ENCODE measurements around the gene ARHGAP8. TPM values are rescaled to one million over a fixed set of nuclear protein-coding genes. Genes with fewer than 3 reads are reported as not detected.

Gene ARHGAP8
- 8.9 TPM for total RNA-seq

DNA sequence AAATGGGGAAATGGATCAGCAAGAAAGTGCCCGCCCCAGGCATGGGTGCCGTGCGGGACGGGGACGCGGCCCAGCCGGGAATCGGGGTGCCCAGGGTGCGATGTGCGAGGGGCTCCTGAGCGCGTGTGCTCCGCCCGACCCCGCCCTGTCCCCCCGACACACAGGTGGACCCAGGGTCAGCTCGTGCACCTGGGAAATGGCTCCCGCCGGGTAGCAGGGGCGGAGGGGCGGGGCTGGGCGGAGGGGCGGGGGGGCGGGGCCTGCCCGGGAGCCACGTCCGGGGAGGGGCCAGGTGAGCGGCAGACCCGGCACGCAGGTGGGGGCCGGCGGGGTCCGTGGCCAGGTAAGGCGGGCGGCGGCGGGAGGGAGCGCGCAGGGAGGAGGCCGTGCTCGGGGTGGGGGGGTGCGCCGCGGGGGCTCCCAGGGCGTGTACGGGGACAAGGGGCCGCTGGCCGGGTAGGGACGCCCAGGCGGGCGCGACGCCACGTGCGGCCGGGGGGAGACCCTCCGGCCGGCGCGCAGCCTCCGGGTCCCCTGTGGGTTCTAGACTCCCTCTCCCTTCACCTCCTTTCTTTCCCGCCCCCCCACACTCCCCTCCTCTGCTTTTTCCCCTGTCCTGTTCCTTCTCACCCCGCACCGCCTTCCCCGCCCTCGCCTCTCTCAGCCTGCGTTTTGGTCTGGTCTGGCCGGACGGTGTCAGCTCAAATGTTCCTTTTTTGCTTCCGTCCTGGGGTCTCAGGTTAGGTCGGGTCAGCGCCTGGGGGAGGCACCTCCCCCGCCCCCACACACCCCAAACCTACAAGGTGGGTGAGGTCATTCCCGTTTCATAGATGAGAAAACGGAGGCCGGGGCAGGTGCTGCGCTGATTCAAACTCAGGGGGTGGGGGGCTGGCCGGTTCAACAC lies at the start of gene ARHGAP8:
ARHGAP8 (plus strand) TSS at position 291 of the 904 bp plus-strand sequence. CDS start 33,953 bp downstream, outside the sequence.
- ATAC-seq: peak; percentile 51

DNA sequence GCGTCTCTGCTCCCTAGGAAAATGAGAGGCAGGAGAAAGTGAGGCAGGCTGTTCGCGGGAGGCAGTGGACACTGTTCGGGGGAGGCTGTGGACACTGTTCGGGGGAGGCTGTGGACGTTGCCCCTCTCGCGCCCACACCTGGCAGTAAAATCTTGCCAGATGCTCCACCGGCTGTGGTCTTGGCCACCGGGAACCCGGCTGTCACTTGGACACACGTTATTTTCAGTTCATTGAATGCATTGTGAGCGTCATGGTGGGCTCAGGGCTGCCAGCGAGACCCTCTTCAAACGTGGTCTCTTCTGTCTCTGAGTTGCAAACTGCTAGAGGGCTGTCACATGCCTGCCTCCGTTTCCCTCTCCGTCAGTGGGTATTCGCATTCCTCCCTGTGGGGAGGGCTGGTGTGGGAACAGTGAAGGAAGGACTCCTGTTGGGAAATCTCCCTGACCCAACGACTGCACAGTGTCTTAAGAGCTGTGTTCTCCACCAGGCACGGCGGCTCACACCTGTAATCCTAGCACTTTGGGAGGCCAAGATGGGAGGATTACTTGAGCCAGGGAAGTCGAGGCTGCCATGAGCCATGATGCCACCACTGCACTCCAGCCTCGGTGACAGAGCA lies 49.0 kb upstream of the ARHGAP8 start:
- no peak for ATAC-seq

DNA sequence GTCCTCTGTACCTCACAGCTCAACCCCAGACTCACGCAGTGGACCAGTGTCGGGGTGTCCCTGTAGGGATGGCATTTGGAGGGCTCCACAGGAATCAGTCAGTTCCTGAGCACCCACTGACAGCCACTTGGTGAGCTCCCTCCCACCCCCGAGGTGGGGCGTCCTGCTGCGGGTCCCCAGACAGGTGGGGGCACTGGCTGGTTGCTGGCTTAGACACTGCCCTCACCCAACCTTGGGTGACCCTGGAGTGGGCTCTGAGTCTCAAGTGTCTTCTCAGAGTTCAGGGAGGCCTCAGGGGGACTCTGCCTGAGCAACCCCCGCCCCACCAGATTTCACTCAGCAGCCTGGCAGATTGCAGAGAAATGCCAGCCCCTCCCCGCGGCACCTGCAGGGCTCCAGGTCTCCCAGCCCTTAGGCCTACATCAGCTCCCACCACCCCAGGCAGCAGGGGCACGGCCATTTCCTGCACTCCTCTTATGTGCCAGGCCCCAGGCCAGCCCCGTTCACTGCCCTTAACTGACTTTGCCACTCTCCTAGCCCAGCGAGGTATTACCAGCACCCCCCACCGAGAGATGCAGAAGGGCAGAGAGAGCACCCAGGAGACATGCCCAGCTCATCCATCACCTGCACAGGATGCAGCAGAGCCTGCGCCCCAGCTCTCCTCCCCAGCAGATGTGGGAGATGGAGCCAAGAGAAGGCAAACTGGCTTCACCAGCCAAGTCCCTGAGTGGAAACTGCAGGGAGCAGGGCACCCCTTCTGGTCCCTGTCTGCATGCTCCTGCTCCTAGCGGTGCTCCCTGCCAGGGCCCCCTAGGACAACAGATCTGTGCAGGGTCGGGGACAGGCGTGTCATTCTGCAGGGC lies 48.0 kb upstream of the ARHGAP8 start:
- ATAC-seq: no peak

DNA sequence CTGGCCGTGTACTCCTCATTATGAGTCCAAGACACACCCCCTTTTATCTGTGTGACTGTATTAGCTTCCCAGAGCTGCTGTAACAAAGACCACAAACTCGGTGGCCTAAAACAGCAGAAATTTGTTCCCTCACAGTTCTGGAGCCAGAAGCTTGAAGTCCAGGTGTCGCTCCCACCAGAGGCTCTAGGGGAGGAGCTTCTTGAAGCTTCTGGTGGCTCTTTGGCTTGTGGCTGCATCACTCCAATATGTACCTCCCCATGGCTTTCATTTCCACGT lies 47.4 kb upstream of the ARHGAP8 start:
- no peak for ATAC-seq

DNA sequence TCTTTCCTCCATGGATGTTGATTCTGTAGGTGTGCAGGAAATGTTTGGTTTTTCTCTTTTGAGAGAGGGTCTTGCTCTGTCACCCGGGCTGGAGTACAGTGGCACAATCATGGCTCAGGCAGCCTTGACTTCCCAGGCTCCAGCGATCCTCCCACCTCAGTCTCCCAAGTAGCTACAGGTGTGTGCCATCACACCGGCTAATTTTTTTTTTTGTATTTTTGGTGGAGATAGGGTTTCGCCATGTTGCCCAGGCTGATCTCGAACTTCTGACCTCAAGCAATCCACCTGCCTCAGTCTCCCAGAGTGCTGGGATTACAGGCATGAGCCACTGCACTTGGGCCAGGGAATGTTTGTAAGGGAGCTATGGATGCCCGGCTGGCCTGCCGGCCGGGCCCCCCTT lies 45.9 kb upstream of the ARHGAP8 start:
- no peak for ATAC-seq

DNA sequence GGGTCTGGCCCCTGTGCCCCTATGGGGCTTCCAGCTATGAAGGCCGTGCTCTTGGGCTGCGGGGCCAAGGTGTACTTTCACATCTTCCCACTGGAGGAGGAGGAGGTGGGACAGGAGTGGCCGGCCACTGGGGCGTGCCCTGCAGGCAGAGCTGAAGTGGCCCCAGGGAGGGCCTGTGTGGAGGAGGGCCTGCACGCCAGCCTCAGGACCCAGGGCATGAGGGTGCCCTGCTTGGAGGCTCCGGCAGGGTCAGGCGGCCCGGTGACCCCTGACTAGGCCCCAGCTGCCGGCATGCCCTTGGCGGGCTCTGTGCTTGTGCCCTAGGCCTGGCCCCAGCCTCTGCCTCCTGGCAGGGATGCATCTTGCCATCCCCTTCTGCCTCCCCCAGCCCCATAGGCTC lies 45.2 kb upstream of the ARHGAP8 start:
- ATAC-seq: no peak

DNA sequence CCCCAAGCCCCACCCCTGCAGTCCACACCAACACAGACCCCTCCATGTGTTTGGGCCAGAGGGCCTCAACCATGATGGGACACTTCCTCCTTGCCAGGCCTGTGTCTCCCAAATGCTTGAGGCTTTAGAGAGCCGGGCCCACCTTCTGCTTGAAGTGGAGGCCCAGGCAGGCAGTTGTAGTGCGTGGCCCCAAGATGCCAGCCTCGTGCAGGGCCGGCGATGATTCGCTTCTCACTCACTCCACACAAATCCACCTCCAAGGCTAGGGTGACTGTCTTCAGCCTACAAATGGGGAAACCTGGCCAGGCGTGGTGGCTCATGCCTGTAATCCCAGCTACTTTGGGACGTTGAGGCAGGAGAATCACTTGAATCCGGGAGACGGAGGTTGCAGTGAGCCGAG lies 44.6 kb upstream of the ARHGAP8 start:
- ATAC-seq: no peak

DNA sequence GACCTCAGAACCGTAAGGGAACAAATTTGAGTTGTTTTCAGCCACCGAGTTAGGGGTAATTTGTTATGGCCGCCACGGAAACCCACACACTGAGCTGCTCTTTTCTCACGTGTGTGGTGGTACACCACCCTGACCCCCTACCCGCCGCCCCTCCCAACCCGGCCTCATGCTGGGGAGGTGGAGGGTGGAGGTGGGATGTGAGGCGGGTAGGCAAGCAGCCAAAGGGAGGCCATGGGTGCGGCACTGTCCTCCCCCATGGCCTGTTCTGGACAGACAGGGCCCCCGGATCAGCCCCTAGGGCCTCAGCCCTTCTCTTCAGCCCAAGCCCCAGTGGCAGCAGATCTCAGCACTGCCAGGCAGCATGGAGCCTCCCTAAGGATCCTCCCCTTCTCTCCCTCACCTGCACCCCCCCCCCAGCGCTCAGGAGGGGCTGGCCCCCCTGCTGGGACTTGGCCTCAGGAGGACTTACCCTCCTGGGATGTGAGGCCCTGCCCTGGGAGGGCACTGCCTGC lies 42.4 kb upstream of the ARHGAP8 start:
- ATAC-seq: no peak

DNA sequence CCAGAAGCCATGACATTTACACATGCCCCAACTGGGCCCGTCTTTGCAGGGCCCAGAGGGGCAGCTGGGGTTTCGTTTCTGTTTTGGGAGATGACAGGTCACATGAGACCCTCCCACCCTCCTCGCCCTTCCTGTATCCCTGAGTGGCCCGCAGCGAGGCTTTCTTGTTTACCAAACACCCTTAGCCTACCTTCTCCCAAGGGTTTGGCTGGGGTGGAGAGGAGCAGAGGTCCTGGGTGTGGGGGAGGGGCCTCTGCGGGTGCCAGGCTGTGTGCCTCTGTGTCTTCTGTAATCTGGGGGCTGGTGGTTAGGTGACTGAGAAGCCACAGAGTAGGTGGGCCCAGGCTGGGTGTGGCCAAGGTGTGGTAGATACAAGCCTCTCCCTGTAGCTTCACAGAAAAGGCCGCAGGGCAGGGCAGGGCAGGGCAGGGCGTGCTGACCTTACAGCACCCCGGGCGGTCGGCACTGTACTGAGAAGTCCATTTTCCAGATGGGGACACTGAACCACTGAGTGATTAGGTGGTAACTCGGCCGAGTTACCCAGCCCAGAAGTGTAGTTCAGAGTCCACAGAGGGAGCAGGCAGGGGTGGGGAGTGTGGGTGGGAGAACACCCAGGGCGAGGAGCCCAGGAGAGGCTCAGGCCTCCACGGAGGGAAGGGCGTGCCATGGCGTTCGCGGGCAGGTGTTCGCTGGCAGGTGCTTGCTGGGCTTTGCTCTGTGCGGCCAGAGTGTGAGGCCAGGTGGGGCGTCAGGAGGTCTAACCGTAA lies 41.7 kb upstream of the ARHGAP8 start:
- ATAC-seq: peak; percentile 75

DNA sequence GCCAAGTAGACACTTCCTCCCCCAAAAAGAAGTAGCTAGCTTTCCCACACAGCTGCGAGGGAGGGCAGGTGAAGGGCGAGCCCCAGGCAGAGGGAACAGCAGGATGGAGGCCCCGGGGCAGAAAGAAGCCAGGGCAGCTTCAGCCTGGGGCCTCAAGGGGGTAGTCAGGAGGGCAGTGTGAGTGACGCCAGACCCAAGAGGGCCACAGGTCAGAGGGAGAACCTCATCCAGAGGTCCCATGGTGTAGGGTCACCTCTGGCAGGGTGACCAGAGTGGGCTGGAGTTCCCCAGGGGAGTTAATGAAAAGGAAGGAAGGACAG lies 41.2 kb upstream of the ARHGAP8 start:
- peak; percentile 3 for ATAC-seq

DNA sequence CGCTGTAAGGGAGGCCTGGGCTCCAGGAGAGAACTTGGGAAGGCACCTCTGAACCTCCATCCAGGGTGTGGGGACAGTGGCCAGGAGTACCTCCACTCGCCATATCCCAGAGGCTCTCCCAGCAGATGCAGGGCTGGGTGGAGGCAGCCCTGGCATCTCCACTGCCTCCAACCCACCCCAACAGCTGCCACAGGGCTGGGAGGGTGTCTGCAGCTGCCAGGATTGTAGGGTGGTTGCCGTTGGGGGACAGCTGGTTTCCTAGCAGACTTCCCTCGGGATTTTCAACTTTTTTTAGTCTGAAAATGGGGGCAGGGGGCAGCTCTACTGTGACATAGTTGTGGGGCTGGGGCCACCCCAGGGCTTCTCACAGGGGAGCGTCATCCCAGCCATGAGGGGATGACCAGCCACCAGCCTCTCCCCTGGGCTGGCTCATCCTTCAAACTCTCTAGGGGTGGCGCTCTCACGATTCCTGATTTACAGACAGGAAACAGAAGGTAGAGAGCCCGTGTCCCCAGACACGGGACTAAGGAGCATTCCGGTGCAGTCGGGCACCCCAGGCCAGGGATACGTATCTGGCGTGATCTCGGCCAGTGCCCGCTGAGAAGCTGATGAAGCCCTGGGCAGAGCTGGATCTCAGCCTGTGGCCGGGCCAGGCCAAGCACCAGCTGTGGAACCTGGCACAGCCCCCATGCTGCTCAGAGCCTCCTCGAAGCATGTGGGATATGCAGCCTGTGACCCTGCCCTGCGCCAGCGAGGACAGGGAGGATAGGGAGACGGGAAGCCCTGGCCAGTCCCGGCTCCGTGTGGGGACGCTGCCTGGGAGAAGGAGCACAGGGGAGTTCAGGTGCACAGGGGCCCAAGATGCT lies 40.5 kb upstream of the ARHGAP8 start:
- no peak for ATAC-seq

DNA sequence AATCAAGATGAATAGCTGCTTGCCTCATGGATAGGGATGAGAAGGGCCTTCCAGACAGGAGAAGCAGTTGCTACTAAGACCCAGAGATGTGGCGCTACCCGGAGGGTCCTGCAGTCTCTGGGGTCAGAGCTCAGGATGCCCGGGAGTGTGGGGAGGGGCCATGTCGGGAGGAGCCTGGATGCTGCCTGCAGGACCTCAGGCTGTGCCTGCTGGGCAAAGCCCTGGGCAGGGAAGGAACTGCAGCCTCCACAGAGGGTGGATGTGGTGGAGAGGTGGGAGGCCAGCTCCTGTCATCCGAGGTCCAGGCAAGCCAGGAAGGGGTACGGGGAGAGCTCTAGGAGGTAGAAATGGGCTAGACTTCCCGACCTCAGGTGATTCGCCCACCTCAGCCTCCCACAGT lies 39.4 kb upstream of the ARHGAP8 start:
- ATAC-seq: no peak

DNA sequence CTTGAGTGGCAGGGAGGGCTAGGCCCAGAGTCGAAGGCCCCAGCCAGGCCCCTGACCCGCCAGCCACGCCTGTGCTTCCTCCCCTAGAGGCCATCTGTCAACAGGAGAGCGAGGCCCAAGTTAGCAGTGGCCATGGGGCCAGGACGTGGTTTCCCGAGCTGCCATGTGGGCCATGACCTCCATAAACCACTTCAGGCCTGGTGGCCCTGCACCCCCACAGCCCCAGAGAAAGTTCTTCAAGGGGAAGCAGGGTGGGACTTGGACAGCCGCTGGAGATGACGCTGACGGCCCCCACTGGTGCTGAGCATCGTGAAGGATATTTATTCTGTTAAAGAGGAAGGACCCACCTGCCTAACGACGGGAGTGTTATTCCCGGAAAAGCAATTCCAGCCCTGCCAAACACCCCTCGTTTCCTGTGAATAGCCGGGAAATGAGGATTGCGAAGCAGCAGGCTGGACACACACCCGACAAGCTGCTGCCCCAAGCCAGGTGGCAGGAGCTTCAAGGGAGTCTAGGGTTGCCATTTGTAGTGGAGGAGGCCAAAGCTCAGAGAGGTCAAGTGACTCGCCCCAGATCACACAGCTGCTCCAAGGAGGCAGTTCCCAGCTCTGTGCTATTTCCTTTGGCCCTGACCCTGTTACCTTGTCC lies 37.5 kb upstream of the ARHGAP8 start:
- ATAC-seq: no peak

DNA sequence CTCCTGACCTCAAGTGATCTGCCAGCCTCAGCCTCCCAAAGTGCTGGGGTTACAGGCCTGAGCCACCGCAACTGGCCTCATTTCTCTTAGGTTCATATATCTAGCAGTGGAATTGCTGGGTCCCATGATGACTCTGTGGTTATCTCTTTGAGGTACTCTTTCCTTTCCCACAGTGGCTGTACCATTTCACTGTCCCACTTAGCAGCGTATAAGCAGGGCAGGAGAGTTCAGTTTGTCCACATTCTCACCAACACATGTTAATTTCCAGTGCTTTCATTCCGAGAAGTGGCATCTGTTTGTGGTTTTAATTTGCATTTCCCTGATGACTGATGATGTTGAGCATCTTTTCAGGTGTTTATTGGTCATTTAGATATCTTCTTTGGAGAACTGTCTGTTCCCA lies 34.0 kb upstream of the ARHGAP8 start:
- no peak for ATAC-seq

DNA sequence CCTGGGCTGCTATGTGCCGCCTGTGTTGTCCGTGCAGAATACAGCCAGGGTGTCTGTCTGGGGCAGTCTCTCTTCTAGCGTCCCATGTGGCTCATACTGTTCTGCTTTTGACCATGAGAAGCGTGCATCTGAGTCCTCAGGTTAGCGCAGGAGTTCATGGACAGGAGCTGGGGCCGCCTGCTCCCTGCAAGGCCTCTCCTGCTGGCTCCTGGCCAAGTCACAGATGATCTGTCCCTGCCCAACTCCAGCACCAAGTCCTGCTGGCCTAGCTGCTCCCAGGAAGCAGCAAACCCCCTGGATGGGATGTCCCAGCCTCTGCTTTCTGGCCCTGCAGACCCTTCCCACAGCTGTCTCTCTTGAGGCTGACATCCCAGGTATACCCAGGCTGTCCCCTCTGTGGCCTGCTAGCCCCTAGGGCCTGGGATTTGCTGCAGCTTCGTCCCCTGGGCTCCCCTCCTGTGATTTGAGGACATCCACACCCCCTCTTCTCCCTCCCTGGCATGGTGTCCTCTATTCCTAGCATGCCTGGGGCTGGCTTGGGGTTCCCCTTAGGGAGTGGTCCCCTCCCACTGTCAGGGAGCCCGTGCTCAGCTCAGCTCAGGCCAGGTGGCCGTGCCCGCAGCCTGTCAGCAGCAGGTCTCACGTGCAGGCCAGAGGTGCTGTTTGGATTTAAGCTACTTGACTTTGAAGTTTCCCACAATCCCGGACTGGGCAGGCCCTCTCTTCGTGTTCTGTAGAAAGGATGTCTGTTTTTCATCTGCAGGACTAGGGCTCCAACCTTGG lies 32.6 kb upstream of the ARHGAP8 start:
- ATAC-seq: no peak

DNA sequence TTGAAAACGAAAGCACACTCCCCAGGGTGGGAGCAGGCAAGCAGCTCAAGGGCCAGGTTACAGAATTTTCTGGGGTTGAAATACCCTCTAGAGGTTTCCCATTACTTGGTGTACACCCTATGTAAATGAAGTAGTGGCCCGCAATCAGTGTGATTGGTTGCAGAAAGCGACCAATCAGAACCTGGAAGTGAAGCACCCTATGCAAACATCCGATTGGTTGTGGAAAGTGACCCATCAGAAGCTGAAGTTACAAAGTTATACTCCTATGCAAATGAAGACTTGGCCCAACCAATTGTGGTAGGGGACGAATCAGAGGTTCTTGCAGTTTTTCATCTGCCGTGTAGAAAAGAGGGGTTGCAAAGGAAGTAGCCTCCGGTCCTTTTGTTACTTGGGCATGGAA lies 31.2 kb upstream of the ARHGAP8 start:
- no peak for ATAC-seq

DNA sequence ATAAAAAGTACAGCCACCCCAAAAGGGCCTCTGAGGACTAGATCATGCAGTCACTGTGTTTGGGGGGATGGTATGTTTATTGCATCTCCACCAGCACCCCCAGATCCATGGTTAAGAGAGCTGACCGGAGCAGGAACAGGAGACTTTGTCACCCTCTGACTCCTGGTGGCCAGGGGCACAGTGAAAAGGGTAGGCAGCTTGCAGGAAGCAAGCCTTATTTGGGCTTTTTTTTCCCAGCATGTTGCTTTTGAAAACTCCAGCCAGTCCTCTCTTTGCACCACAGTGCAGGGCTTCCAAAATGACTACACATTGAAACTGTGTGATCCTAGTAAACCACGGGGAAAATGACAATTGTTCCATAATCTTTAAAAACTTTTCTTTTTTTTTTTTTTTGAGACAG lies 29.8 kb upstream of the ARHGAP8 start:
- ATAC-seq: no peak

DNA sequence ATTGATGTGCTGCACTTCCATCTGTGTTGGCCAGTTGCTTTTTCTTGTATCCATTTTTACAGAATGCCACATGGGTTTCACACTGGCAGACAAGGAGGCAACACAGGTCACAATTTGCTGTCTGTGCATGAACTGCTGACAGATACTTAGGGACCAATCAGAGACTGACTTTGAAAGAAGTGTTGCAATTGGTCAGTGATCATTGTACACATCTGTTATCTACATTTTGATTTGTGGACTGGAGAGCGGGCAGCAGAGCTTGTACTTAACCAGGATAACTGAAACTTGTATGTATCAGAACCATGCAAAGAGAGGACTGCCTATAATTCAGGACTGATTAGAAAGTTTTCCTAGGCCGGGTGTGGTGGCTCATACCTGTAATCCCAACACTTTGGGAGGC lies 28.6 kb upstream of the ARHGAP8 start:
- no peak for ATAC-seq

DNA sequence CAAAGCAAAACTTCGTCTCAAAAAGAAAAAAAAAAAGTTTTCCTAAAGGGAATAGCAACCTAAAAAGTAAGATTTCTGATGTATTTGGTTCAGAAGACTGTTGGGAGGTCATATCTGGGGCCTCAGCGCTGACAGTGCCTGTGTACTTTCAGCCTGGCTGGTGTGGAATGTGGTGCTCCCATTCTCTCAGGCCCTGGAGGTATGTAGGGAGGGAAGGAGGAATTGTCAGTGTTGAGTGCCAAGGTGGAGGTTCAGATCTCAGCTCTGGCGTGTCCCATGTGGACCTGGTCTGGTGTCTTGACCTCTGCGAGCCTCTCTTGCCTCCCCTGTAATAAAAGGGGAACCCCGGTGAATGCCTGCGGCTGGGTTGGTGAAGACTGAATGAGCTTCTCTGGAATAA lies 28.0 kb upstream of the ARHGAP8 start:
- ATAC-seq: no peak

DNA sequence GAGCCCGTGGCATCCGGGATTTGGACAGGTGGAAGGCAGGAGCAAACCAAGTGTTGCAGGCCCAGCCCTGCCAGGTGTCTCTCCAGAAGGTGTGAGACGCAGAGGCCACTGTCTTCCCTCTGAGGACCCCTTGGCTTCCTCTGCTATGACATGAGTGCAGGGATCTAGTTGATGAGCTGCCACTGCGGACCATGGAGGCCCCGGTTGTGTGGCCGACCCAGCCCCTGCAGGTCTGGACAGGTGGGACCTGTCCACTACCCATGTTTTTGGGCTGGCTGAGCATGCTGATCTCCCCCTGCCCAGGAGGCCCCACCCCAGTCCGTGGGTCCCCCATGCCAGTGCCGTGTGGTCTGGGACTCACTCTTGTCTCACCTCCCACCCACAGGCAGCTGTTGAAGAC lies 27.5 kb upstream of the ARHGAP8 start:
- no peak for ATAC-seq
